ENCODE data around the gene MTRF1.
A peak's percentile ranks its signal among the peaks of the same experiment; 100 is the strongest.

MTRF1 gene

DNA sequence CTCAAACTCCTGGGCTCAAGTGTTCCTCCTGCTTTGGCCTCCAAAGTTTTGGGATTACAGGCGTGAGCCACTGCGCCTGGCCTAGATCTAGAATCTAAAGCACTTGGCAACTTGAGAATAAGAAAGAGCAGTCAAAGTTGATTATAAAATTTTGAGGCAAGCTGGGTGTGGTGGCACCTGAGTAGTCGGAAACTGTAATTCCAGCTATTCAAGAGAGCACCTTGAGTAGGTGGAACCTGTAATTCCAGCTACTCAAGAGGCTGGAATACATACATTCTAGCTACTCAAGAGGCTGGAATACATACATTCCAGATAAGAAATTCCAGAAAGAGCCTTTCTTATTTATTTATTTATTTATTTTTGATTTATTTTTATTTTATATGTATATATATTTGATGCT lies 39.4 kb upstream of the MTRF1 start:
- no CpG with 5 or more reads among the region's 3 CpGs for WGBS, 2 donors (ENCODE audit: extremely low coverage in 2 of 2, insufficient read length in 2 of 2, insufficient replicate concordance in 1 of 2)
- Histone ChIP-seq H3K14ac (ENCODE audit: low read length) (no peak overlapping the region), H3K4me3 (ENCODE audit: low read length in 2 of 2) (no peak overlapping the region)

GRCh38 chr13:41299316-41300094 lies 36.1 kb upstream of the MTRF1 start:
- H3K27me3 ChIP-seq (ENCODE audit: control insufficient read depth in 3 of 3, insufficient read depth in 3 of 3, low read depth in 1 of 3, low read length in 3 of 3): no peaks in the 10 kb centered on the region
- no peak overlapping the region for H2BK12ac ChIP-seq (ENCODE audit: low read length)
- H3K4me1 ChIP-seq (ENCODE audit: control insufficient read depth in 2 of 2, insufficient read depth in 1 of 2, low read depth in 1 of 2, low read length in 2 of 2): no peaks in the 10 kb centered on the region
- H3K23ac ChIP-seq (ENCODE audit: low read depth, low read length, poor library complexity): no peak overlapping the region
- no peak overlapping the region for H2BK120ac ChIP-seq (ENCODE audit: low read depth, low read length)
- H4K8ac ChIP-seq (ENCODE audit: low read depth, low read length): no peak overlapping the region
- H4K91ac ChIP-seq (ENCODE audit: low read depth, low read length, poor library complexity): no peak overlapping the region
- H3K9me3 ChIP-seq (replicated peaks in 1 of 2; ENCODE audit: control insufficient read depth in 2 of 2, insufficient read depth in 1 of 2, low read depth in 1 of 2, low read length in 2 of 2): no peaks in the 10 kb centered on the region
- H3K4me2 ChIP-seq (ENCODE audit: insufficient read depth, low read length, poor library complexity, severe bottlenecking): no peak overlapping the region
- H2AK5ac ChIP-seq (ENCODE audit: low read depth, low read length): no peak overlapping the region
- H3K9ac ChIP-seq (ENCODE audit: low read depth, low read length, poor library complexity): no peak overlapping the region
- H3K4me3 ChIP-seq (ENCODE audit: low read length in 2 of 2): no peak overlapping the region
- H3K14ac ChIP-seq (ENCODE audit: low read length): no peak overlapping the region
- H3K4ac ChIP-seq (ENCODE audit: low read length): no peak overlapping the region
- no peak overlapping the region for H3K27ac ChIP-seq (replicated peaks; ENCODE audit: low read length)
- H2BK5ac ChIP-seq (ENCODE audit: low read length): no peak overlapping the region
- H2BK15ac ChIP-seq (ENCODE audit: low read length): no peak overlapping the region
- H2AFZ ChIP-seq (ENCODE audit: low read length): no peak overlapping the region
- no peaks in the 10 kb centered on the region for H3K36me3 ChIP-seq (replicated peaks in 1 of 2; ENCODE audit: control insufficient read depth in 2 of 2, insufficient read depth in 2 of 2, low read length in 2 of 2)
- no CpG with 5 or more reads among the region's 4 CpGs for whole genome bisulfite sequencing, 2 donors (ENCODE audit: extremely low coverage in 2 of 2, insufficient read length in 2 of 2, insufficient replicate concordance in 1 of 2)
- no peaks in the 10 kb centered on the region for H3K79me1 ChIP-seq (ENCODE audit: low read depth, low read length)
- no peak for DNase-seq (ENCODE audit: low spot score)
- no peak overlapping the region for H3K18ac ChIP-seq (ENCODE audit: low read length)

More for the DNA sequence above, 39.4 kb upstream of the MTRF1 start:
- no peak overlapping the region for H3K4me2 ChIP-seq (ENCODE audit: insufficient read depth, low read length, poor library complexity, severe bottlenecking)
- no peaks in the 10 kb centered on the region for H3K9me3 ChIP-seq (replicated peaks in 1 of 2; ENCODE audit: control insufficient read depth in 2 of 2, insufficient read depth in 1 of 2, low read depth in 1 of 2, low read length in 2 of 2)
- no peaks in the 10 kb centered on the region for H3K27me3 ChIP-seq (ENCODE audit: control insufficient read depth in 3 of 3, insufficient read depth in 3 of 3, low read depth in 1 of 3, low read length in 3 of 3)
- no peak overlapping the region for H3K23ac ChIP-seq (ENCODE audit: low read depth, low read length, poor library complexity)
- H3K4me1 ChIP-seq (ENCODE audit: control insufficient read depth in 2 of 2, insufficient read depth in 1 of 2, low read depth in 1 of 2, low read length in 2 of 2): no peaks in the 10 kb centered on the region
- no peaks in the 10 kb centered on the region for H3K36me3 ChIP-seq (replicated peaks in 1 of 2; ENCODE audit: control insufficient read depth in 2 of 2, insufficient read depth in 2 of 2, low read length in 2 of 2)
- no peak overlapping the region for H3K18ac ChIP-seq (ENCODE audit: low read length)
- no peak overlapping the region for H4K91ac ChIP-seq (ENCODE audit: low read depth, low read length, poor library complexity)
- H2BK120ac ChIP-seq (ENCODE audit: low read depth, low read length): no peak overlapping the region
- H2BK12ac ChIP-seq (ENCODE audit: low read length): no peak overlapping the region
- no peak overlapping the region for H2BK15ac ChIP-seq (ENCODE audit: low read length)
- no peak overlapping the region for H3K9ac ChIP-seq (ENCODE audit: low read depth, low read length, poor library complexity)
- no peak overlapping the region for H2BK5ac ChIP-seq (ENCODE audit: low read length)
- H3K27ac ChIP-seq (replicated peaks; ENCODE audit: low read length): no peak overlapping the region
- no peak overlapping the region for H4K8ac ChIP-seq (ENCODE audit: low read depth, low read length)
- no peak overlapping the region for H2AFZ ChIP-seq (ENCODE audit: low read length)
- H3K79me1 ChIP-seq (ENCODE audit: low read depth, low read length): no peaks in the 10 kb centered on the region
- no peak overlapping the region for H2AK5ac ChIP-seq (ENCODE audit: low read depth, low read length)
- DNase-seq (ENCODE audit: low spot score): no peak
- no peak overlapping the region for H3K4ac ChIP-seq (ENCODE audit: low read length)

GRCh38 chr13:41296879-41297646 lies 33.7 kb upstream of the MTRF1 start:
- Histone ChIP-seq H3K4me2 (ENCODE audit: insufficient read depth, low read length, poor library complexity, severe bottlenecking) (no peak overlapping the region), H2BK15ac (ENCODE audit: low read length) (no peak overlapping the region), H2AK5ac (ENCODE audit: low read depth, low read length) (no peak overlapping the region), H4K8ac (ENCODE audit: low read depth, low read length) (no peak overlapping the region), H3K4me3 (ENCODE audit: low read length in 2 of 2) (no peak overlapping the region), H3K27me3 (ENCODE audit: control insufficient read depth in 3 of 3, insufficient read depth in 3 of 3, low read depth in 1 of 3, low read length in 3 of 3) (no peaks in the 10 kb centered on the region), H3K79me1 (ENCODE audit: low read depth, low read length) (no peaks in the 10 kb centered on the region), H3K23ac (ENCODE audit: low read depth, low read length, poor library complexity) (no peak overlapping the region), H2BK12ac (ENCODE audit: low read length) (no peak overlapping the region), H3K27ac (replicated peaks; ENCODE audit: low read length) (no peak overlapping the region), H2BK120ac (ENCODE audit: low read depth, low read length) (no peak overlapping the region), H4K91ac (ENCODE audit: low read depth, low read length, poor library complexity) (no peak overlapping the region), H3K18ac (ENCODE audit: low read length) (no peak overlapping the region), H2AFZ (ENCODE audit: low read length) (no peak overlapping the region), H3K36me3 (replicated peaks in 1 of 2; ENCODE audit: control insufficient read depth in 2 of 2, insufficient read depth in 2 of 2, low read length in 2 of 2) (no peaks in the 10 kb centered on the region), H3K4me1 (ENCODE audit: control insufficient read depth in 2 of 2, insufficient read depth in 1 of 2, low read depth in 1 of 2, low read length in 2 of 2) (no peaks in the 10 kb centered on the region), H3K14ac (ENCODE audit: low read length) (no peak overlapping the region), H3K9ac (ENCODE audit: low read depth, low read length, poor library complexity) (no peak overlapping the region), H3K4ac (ENCODE audit: low read length) (no peak overlapping the region), H3K9me3 (replicated peaks in 1 of 2; ENCODE audit: control insufficient read depth in 2 of 2, insufficient read depth in 1 of 2, low read depth in 1 of 2, low read length in 2 of 2) (peaks cover 0 to 1% of the 10 kb centered on the region in 2 donors), H2BK5ac (ENCODE audit: low read length) (no peak overlapping the region)
- no peak for DNase-seq (ENCODE audit: low spot score)
- WGBS, 2 donors (ENCODE audit: extremely low coverage in 2 of 2, insufficient read length in 2 of 2, insufficient replicate concordance in 1 of 2): no CpG with 5 or more reads among the region's 3 CpGs

GRCh38 chr13:41295973-41296372 lies 32.6 kb upstream of the MTRF1 start:
- no CpG with 5 or more reads among the region's 1 CpG for WGBS, 2 donors (ENCODE audit: extremely low coverage in 2 of 2, insufficient read length in 2 of 2, insufficient replicate concordance in 1 of 2)
- H3K23ac ChIP-seq (ENCODE audit: low read depth, low read length, poor library complexity): no peak overlapping the region

More at GRCh38 chr13:41295973-41296372, 32.6 kb upstream of the MTRF1 start:
- no peak overlapping the region for H3K18ac ChIP-seq (ENCODE audit: low read length)
- no peak overlapping the region for H3K27ac ChIP-seq (replicated peaks; ENCODE audit: low read length)
- no peak overlapping the region for H2BK15ac ChIP-seq (ENCODE audit: low read length)
- H3K27me3 ChIP-seq (ENCODE audit: control insufficient read depth in 3 of 3, insufficient read depth in 3 of 3, low read depth in 1 of 3, low read length in 3 of 3): no peaks in the 10 kb centered on the region
- no peak overlapping the region for H2AK5ac ChIP-seq (ENCODE audit: low read depth, low read length)
- peak overlapping the region in 1 of 2 donors; percentile 22 for H3K4me3 ChIP-seq (ENCODE audit: low read length in 2 of 2)
- H3K4me2 ChIP-seq (ENCODE audit: insufficient read depth, low read length, poor library complexity, severe bottlenecking): no peak overlapping the region
- no peak overlapping the region for H2AFZ ChIP-seq (ENCODE audit: low read length)
- H2BK5ac ChIP-seq (ENCODE audit: low read length): no peak overlapping the region
- no peak for DNase-seq (ENCODE audit: low spot score)
- no peak overlapping the region for H2BK120ac ChIP-seq (ENCODE audit: low read depth, low read length)
- H3K4ac ChIP-seq (ENCODE audit: low read length): no peak overlapping the region
- H4K91ac ChIP-seq (ENCODE audit: low read depth, low read length, poor library complexity): no peak overlapping the region
- peaks cover 0 to 1% of the 10 kb centered on the region in 2 donors for H3K9me3 ChIP-seq (replicated peaks in 1 of 2; ENCODE audit: control insufficient read depth in 2 of 2, insufficient read depth in 1 of 2, low read depth in 1 of 2, low read length in 2 of 2)
- no peaks in the 10 kb centered on the region for H3K79me1 ChIP-seq (ENCODE audit: low read depth, low read length)
- no peak overlapping the region for H3K9ac ChIP-seq (ENCODE audit: low read depth, low read length, poor library complexity)
- no peaks in the 10 kb centered on the region for H3K4me1 ChIP-seq (ENCODE audit: control insufficient read depth in 2 of 2, insufficient read depth in 1 of 2, low read depth in 1 of 2, low read length in 2 of 2)
- H3K14ac ChIP-seq (ENCODE audit: low read length): no peak overlapping the region
- H2BK12ac ChIP-seq (ENCODE audit: low read length): no peak overlapping the region
- H3K36me3 ChIP-seq (replicated peaks in 1 of 2; ENCODE audit: control insufficient read depth in 2 of 2, insufficient read depth in 2 of 2, low read length in 2 of 2): no peaks in the 10 kb centered on the region
- H4K8ac ChIP-seq (ENCODE audit: low read depth, low read length): no peak overlapping the region
